Activated CD4-positive, alpha-beta T cell treated with anti-CD3 and anti-CD28 coated beads for 24 hours (primary cell): ENCODE measurements around the gene AFAP1.

Experiments used
- DNase-seq, 2 donors: peaks; one replicate each; pipeline ENCODE4 v3.0.0-alpha.2; 2020; ENCODE audit warnings: low read depth in 2 of 2

AFAP1 gene

GRCh38 chr4:7841894-7842293, 97.8 kb downstream of the AFAP1 start:
- no peak for DNase-seq

- no peak for DNase-seq
Measured at GRCh38 chr4:7841071-7841470, 98.6 kb downstream of the AFAP1 start.

GRCh38 chr4:7839856-7840255, 99.8 kb downstream of the AFAP1 start:
- DNase-seq = no peak

GRCh38 chr4:7838136-7838782, 101.4 kb downstream of the AFAP1 start:
- no peak for DNase-seq

DNA sequence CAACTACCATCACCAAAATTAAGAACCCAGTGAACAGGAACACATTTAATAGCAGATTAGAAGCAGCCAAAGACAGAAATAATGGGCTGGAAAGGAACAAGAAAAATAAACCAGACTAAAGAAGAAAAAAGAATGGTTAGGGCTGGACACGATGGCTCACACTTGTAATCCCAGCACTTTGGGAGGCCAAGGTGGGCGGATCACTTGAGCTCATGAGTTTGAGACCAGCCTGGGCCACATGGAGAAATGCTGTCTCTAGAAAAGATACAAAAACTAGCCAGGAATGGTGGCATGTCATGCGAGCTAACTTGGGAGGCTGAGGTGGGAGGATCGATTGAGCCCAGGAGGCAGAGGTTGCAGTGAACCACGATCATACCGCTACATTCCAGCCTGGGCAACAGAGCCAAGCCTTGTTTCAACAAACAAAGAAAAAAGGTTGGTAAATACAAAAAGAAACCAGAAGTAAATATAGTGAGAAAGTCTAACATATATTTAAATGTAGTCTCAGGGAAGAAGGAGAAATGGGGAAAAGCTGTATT, 102.0 kb downstream of the AFAP1 start:
- DNase-seq = no peak

GRCh38 chr4:7831858-7832730, 107.6 kb downstream of the AFAP1 start:
- no peak for DNase-seq

DNA sequence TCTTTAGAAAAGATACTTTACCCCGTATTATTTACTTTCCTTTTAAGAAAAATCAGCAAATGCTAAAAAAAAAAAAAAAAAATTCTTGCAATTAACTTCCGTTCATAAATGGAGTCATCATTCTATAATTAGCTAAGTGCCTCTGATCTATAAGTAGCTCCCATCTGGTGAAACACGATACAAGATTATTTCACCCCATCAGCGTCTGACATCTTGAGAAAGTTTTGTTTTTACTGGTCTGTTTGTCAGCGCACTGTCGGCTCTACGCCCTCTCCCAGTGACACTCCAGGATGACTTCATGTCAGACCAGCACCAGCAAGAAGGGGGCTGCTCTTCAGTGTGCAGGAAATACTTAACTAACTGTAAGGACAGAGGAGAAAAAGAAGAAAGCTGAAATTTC, 108.3 kb downstream of the AFAP1 start:
- DNase-seq = peak in 1 of 2 donors; percentile 25

DNA sequence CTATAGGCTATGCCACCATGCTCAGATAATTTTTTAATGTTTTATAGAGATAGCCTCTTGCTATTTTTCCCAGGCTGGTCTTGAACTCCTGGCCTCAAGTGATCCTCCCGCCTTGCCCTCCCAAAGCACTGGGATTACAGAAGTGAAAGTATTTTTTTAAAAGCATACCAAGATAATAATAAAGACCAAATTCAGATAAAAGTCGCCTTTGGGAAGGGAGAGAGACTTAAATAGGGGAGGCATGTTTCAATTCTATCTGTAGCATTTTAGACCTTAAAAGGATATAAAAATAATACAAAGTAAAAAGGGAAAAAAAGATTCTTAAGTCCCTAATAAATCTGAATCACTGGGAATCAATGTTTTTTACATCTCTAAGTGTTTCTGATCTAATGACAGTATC, 108.9 kb downstream of the AFAP1 start:
- no peak for DNase-seq

- no peak for DNase-seq
Measured at GRCh38 chr4:7829652-7830580, 109.7 kb downstream of the AFAP1 start.

DNA sequence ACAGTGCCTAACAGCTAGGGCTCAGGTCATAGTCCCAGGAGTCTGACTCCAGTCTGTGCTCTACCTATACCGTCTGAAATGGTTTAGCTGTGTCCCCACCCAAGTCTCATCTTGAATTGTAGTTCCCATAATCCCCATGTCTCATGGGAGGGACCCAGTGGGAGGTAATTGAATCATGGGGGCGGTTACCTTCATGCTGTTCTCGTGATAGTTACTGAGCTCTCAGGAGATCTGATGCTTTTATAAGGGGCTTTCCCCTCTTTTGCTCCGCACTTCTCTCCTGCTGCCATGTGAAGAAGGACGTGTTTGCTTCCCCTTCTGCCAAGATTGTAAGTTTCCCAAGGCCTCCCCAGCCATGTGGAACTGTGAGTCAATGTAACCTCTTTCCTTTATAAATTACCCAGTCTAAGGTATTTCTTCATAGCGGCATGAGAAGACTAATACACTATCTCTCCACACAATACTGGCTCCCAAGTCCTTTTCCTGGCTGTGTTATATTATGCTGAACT, 110.8 kb downstream of the AFAP1 start:
- no peak for DNase-seq

GRCh38 chr4:7828011-7828720, 111.5 kb downstream of the AFAP1 start:
- DNase-seq = peak; percentile 13 to 25

GRCh38 chr4:7827566-7827965, 112.1 kb downstream of the AFAP1 start:
- DNase-seq = no peak

DNA sequence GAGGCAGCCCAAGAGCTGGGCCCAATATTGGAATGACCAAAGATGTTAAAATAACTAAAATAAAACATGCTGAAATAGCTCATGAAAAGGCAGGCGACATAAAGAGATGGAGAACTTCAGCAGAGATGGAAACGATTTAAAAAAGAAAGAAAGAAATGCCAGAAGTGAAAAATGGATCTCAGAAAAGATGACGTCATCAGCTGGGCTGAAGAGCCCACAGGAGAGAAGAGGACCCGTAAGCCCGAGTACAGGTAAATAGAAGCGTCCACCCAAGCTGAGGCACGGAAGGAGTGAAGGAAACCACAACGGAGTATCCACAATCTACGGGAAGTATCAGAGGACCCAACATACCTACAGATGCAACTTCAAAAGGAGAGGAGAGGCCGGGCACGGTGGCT, 112.8 kb downstream of the AFAP1 start:
- no peak for DNase-seq

DNA sequence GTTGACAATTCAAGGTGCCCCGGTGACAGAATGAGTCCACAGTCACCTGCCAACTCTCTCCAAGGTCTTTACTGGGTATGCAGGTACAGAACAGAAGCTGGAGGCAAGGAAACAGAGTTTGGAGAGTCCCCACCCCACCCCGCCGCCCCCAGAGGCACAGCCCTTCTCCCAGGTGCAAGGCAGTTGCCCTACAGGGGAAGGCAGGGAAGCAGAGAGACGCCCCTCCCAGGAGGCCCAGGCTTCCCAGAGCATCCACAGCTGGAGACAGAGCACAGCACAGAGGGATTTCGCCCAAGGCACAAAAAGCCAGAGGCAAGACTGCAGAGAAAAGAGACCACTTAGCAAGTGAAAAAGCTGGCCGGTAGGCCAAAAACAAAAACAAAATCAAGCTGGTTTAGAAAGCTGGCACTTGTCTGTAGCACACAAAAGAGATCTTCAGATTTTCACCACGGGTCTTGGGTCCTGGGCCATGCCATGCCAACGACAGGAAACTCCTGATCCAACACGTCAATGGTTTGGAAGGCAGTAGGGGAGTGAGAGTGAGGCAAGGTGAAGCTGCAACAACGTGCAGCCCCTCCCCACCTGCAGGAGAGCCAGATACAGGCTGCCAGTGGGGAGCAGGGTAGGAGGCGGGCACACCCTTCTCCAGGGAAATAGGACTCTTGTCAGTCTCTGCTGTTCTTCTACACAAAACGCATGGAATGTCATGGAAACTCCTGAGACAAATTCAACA, 113.3 kb downstream of the AFAP1 start:
- DNase-seq = no peak

DNA sequence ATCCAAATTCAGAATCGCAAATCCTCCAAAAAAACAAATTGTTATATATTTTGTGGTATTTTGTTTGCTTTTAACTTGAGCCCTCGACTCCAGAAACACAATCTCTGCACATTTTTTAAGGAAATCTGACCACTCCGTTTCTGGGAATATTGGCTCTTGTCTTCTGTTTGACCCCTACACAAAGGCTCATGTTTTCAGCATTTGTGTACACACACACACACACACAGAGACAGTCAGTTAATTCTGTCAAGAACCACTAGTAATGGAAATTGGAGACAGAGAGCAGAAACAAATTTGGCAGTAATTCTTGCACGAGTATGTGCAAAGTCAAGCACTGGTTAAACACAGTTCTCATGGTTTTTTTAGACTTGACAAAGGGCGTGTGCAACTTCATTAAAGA, 115.4 kb downstream of the AFAP1 start:
- no peak for DNase-seq

DNA sequence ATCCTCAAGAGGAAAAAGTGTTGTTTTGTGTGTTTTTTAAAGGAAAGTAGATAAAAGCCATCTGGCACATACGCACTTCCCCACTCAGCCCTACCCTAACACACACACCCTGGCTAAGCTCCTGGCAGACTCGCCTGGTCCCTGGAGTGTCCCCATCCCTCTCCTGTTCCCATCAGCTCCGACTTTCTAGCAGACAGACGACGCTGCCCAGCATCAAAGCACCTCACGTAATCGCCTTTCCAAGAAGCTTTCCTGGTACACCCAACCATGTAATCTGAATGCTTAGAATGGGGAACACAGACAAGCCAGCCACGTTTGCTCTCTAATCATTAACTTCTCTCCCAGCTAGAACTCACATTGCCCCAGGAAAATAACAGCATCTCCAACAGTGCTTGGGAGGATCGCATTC, 116.2 kb downstream of the AFAP1 start:
- no peak for DNase-seq

DNA sequence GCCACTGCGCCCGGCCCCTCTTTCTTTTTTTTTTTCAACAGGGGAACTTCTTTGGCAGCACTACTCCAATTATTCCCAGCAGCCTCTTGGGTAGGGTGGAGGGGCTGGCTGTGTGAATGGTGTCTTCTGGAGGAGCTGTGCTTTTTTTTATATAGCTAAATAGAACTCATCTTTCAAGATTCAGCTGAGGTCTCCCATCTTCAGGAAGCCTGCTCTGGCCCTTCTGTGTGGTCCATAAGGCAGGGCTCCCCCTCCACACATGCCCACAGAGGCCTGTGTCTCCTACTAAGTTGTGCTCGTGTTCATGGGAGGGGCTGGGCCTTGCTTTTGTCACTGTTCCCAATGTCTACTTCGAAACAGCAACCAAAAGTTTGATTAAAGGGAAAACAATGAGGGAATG, 116.8 kb downstream of the AFAP1 start:
- no peak for DNase-seq

DNA sequence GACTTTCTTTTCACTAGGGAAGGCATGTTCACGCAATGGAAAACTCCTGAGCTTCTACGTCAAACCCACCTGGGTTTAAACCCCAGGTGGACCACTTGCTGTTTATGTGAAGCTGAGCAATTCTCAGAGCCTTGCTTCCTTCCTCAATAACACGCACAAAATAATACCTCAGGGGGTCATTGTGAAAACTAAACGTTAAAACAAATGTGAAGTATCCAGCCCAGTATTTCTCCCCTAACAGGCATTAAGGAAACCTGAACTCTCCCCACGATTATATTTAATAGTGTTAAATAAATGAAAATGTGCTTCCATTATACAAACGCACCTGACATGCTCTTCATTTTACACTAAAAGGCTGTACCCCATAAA, 117.5 kb downstream of the AFAP1 start:
- DNase-seq = no peak

DNA sequence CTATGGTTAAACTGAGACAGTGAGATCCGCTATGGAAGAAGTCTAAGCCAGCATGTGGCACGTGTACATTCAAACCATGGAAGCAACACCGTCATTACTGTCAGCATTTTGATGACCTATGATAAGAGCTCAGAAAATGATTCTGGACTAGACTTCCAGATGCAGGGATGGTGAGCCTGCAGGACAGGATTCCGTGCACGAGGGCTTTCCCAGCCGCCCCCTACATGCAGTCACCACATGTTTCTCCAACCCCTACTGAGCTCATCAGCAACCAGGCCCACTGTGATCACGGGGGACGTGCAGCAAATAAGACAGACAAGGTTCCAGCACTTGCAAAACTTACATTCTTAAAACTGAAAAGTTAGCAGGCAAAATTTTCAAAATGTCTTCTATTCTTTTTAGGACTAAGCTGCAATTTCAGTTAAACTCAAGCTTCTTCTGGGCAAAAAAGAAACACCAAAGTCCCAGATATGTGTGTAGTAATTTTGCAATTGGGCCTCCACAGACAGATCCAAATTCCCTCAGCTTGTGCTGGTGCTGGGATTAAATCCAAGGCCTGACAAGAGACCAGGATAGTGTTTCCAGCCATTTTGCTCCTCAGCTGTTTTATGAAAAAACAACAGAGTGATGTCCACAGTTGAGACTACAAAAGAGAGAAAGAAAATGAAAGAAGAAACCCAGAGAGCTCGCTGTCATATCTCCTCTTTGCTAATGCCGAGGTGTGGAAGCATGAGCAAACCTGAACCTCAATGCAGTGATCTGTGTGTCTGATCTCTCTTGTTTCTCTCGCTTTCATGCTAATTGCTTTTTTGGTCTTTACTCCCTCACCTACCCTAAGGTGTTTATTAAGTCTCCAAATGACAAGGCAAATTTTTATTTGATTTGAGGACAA, 118.2 kb downstream of the AFAP1 start:
- no peak for DNase-seq
